GM15510 (cell line): Measurements from ENCODE around the gene NOTCH1.

ENCODE experiments used
- POLR2A ChIP-seq: IDR thresholded peaks from 3 replicates; pipeline ENCODE4 v1.6.1; 2011; ENCODE audit warnings: borderline replicate concordance; ENCODE audit not compliant: insufficient read length; ENCODE audit errors: extremely low read depth

Gene NOTCH1

DNA sequence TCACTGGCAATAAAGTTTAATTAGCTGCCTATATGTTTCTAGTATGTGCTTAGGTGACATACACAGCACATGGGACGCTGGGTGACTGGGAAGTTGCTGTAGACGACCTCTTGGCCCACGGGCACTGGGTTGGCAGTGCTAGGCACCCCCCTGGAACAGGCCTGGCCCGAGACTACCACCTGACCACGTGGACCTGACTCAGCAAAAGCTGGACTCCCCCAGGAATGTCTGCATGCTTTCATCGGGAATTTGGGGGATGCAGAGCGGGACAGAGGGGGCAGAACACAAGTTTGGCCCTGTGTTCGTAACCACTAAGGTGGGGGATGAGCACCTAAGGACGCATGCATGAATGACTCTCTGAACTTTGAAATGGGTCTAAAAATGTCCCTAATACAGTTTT is 89.6 kb downstream of the NOTCH1 start:
- TF ChIP-seq POLR2A: no peak

- no peak for TF ChIP-seq POLR2A
These were observed 90.5 kb downstream of the NOTCH1 start for GRCh38 chr9:136455043-136456002.

DNA sequence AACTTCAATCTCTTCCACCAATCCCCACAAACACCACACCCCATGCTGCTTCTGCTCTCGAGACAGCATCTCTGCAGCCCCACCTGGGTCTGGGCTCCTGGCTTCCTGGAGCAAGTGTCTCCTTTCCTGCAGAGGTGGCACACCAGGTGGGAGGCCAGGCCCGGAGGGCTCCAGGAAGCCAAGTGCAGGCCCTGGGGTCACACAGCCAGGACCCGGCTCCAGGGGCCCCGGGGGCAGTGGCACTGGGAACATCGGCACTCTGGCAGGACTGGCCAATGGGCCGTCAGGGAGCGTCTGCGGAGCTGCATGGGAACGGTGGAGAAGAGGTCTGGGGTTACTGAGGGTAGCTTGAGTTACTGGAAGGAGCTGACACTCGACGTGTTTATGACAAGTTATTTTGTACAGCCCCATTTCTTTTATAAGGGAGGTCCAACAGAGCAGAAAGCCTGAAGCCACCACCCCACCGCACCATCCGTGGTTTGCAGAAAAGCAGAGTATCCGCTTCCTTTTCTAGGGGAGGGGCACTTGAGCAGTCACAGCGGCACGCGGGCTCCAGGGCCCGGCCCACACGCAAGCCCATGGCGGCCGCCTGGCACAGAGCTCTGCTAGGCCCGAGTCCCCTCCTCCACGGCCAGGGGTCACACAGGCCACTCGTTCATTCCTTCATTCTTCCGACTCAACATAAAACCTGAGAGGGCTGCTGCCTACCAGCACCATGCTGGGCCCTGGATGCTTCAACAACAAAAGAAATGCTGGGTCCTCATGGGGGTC is 91.6 kb downstream of the NOTCH1 start:
- no peak for TF ChIP-seq POLR2A

GRCh38 chr9:136453326-136453725 is 92.5 kb downstream of the NOTCH1 start:
- no peak for TF ChIP-seq POLR2A

- no peak for TF ChIP-seq POLR2A
These were observed 94.5 kb downstream of the NOTCH1 start for GRCh38 chr9:136451221-136451877.

DNA sequence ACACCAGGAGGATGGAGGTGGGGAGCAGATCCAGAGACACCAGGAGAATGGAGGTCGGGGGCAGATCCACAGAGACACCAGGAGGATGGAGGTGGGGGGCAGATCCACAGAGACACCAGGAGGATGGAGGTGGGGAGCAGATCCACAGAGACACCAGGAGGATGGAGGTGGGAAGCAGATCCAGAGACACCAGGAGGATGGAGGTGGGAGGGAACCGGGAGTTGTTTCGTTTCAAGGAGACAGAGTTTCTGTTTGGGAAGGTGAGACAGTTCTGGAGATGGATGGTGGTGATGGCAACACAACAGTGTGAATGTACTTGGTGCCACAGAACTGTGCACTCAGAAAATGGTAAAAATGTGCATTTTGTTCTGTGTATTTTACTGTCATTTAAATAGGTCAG is 97.2 kb downstream of the NOTCH1 start:
- TF ChIP-seq POLR2A: no peak

GRCh38 chr9:136447173-136447778 is 98.6 kb downstream of the NOTCH1 start:
- TF ChIP-seq POLR2A: no peak

GRCh38 chr9:136445799-136446198 is 100.0 kb downstream of the NOTCH1 start:
- no peak for TF ChIP-seq POLR2A
